ENCODE data around the gene SETMAR.

The SETMAR gene

DNA sequence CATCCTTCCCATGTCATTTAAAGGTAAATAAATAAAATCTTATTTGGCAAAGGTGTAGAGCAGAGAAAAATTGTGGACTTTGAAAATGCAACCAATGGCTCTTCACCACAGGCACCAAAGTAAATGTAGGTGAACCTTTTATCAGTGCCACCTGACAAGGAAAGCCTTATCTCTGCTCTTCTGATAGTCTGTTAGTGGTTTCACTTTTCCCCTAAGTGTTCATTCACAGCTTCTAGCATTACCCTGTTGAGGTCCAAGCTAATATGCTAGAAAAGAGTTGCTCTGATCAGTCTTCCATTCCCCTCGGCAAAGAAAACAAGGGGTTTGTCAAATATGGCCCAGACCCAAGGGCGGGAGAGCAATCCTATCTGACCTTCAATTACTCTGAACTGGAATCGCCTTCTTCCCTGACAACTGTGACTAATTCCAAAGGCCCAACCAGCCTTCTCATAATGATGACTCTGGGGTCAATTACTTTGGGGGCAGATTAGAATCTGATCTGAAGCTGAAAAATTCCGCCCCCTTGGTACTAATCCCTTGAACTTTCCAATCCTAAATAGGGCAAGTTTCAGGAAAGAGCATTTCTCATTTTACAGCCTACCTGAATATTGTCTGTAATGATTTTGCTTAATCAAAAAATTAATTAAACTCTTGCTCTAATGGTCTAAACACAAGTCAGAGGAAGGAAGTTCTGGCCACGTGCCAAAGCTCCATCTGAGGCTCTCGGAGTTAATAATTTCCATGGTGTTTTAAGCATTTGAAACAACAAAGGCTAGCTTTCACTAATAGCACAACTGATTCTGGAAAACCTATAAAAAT, 52.4 kb downstream of the SETMAR start:
- no peak for DNase-seq

- no peak for DNase-seq
Measured at GRCh38 chr3:4356220-4356540, 53.0 kb downstream of the SETMAR start.

- DNase-seq = no peak
Measured at GRCh38 chr3:4356546-4357410, 53.6 kb downstream of the SETMAR start.

DNA sequence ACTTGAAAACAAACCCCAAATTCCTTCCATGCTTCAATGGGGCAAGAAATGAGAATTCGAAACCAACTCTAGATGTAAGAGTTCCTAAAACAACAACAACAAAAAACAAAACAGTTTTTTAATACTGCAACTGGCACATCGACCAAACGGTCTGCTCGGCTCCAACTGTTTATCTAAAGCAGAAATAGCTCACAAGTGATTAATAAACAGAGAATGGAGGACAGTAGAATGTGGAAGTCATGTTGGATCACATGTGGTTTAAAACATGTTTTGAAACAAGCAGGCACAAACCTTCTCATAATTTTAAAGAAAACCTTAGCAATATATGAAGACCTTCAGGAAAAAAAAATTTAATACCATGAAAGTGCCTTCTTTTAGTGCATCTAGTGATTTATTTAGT, 55.1 kb downstream of the SETMAR start:
- DNase-seq = no peak

DNA sequence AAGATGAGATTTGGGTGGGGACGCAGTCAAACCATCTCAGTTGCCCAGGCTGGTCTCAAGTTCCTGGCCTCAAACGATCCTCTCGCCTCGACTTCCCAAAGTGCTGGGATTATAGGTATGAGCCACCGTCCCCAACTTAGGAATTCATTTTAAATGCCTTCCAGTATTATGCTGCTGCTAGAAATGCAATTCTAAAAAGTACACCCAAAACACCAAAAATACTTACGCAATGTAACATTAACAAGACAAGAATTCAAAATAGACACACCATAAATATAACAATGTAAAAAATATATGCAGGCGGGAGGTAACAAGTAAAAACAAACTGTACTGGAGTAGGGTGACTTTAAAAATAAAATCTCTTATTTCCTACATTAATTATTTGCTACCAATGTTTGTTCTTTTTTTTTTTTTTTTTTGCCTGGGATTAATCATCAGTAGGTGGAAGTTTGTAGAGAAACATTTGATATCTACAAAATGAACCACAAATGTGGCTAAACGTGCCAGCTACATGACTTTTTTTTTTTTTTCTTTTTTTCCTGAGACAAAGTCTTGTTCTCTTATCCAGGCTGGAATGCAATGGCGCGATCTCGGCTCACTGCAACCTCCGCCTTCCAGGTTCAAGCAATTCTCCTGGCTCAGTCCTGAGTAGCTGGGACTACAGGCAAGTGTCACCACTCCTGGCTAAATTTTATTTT, 56.8 kb downstream of the SETMAR start:
- DNase-seq = no peak

DNA sequence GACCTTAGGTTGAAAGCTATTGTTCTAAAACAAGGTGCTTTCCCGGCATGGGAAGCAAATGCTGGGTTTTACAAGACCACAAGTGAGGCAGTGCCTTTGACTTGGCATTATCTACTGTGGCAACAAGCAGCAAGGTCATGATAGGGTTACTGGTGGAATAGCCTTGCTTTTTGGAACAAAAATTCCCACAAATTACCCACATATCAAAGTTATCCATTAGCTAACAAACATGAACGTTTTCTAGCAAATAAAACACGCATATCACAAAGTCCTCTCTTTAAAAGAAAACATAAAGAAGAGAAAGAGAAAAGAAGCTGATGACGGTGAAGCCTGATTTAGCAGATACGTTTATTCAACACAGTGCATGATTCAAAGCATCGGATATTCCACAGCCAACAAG, 57.6 kb downstream of the SETMAR start:
- no peak for DNase-seq

GRCh38 chr3:4362523-4362922, 59.4 kb downstream of the SETMAR start:
- DNase-seq = no peak
